SK-N-SH treated with all-trans-retinoic acid at 6 μM for 48 hours (cell line): ENCODE results near the gene GHRHR.

Source experiments
- BACH2 ChIP-seq: fragments of 250-450 bp; sonication (Bioruptor Pico); IDR thresholded peaks from 2 replicates; pipeline ENCODE4 v1.9.0; 2021; ENCODE audit warnings: mild to moderate bottlenecking, borderline replicate concordance
- CREB5 ChIP-seq: fragments of 250-450 bp; sonication (Bioruptor Pico); IDR thresholded peaks from 2 replicates; pipeline ENCODE4 v1.5.1; 2020; ENCODE audit warnings: low read depth, mild to moderate bottlenecking, moderate library complexity
- CSDC2 ChIP-seq: fragments of 250-450 bp; sonication (Bioruptor Pico); IDR thresholded peaks from 2 replicates; pipeline ENCODE4 v1.5.0; 2020; ENCODE audit warnings: mild to moderate bottlenecking, moderate library complexity
- PATZ1 ChIP-seq: fragments of 250-450 bp; sonication (Bioruptor Pico); IDR thresholded peaks from 2 replicates; pipeline ENCODE4 v1.8.0; 2020; ENCODE audit warnings: mild to moderate bottlenecking, moderate library complexity, borderline replicate concordance
- POU6F1 ChIP-seq: fragments of 250-450 bp; sonication (Bioruptor Pico); IDR thresholded peaks from 2 replicates; pipeline ENCODE4 v1.8.0; 2021; ENCODE audit warnings: low read depth, mild to moderate bottlenecking, moderate library complexity, borderline replicate concordance
- TOX ChIP-seq: fragments of 250-450 bp; sonication (Bioruptor Pico); IDR thresholded peaks from 2 replicates; pipeline ENCODE4 v1.8.0; 2021; ENCODE audit warnings: mild to moderate bottlenecking, moderate library complexity, borderline replicate concordance
- ZFP30 ChIP-seq: fragments of 450-650 bp; formaldehyde crosslinking; IDR thresholded peaks from 2 replicates; pipeline ENCODE4 v1.5.0; 2022; ENCODE audit warnings: mild to moderate bottlenecking, moderate library complexity
- ZNF70 ChIP-seq: fragments of 450-650 bp; formaldehyde crosslinking; IDR thresholded peaks from 2 replicates; pipeline ENCODE4 v1.5.0; 2020; ENCODE audit warnings: mild to moderate bottlenecking, moderate library complexity
- ZNF8 ChIP-seq: fragments of 450-650 bp; formaldehyde crosslinking; IDR thresholded peaks from 2 replicates; pipeline ENCODE4 v1.5.0; 2020; ENCODE audit warnings: mild to moderate bottlenecking, moderate library complexity

- TF ChIP-seq TOX, result no peak
- TF ChIP-seq ZNF8 (CRISPR knock-in tag), result no peak
- no peak for TF ChIP-seq CREB5 (CRISPR knock-in tag)
- no peak for TF ChIP-seq POU6F1 (CRISPR knock-in tag)
- TF ChIP-seq ZNF70 (CRISPR knock-in tag), result no peak
- no peak for TF ChIP-seq BACH2 (CRISPR knock-in tag)
- TF ChIP-seq CSDC2 (CRISPR knock-in tag), result no peak
- no peak for TF ChIP-seq ZFP30
- no peak for TF ChIP-seq PATZ1 (CRISPR knock-in tag)
Observed at GRCh38 chr7:30969604-30969970, 5.8 kb downstream of the GHRHR start.
